ENCODE measurements around the gene PTPRZ1. TPM values are rescaled to one million over a fixed set of nuclear protein-coding genes. Genes with fewer than 3 reads are reported as not detected.

Gene PTPRZ1
- total RNA-seq, 2 donors from 2014 or later: 1.4 to 4.4 TPM

- no peaks in the 10 kb centered on the region for H3K4me1 ChIP-seq (replicated peaks)
- 67% methylated on average over 4 of the region's 4 CpGs for WGBS
Measured at GRCh38 chr7:121885166-121885920, 12.4 kb downstream of the PTPRZ1 start.

GRCh38 chr7:121887634-121888033 is 14.7 kb downstream of the PTPRZ1 start:
- H3K27ac ChIP-seq: no peak overlapping the region
- no peaks in the 10 kb centered on the region for H3K9me3 ChIP-seq
- TF ChIP-seq CTCF (IDR thresholded peaks at IDR 0.05) (no peak), POLR2A (IDR thresholded peaks at IDR 0.05) (no peak), POLR2AphosphoS5 (IDR thresholded peaks at IDR 0.05) (no peak)
- H3K4me3 ChIP-seq: no peak overlapping the region
- H3K36me3 ChIP-seq: no peaks in the 10 kb centered on the region
- intact Hi-C loops (cut with DNase I): no loop called here
- no peaks in the 10 kb centered on the region for H3K27me3 ChIP-seq (replicated peaks; ENCODE audit: insufficient read depth)
- WGBS: 89% methylated on average over 6 of the region's 6 CpGs
- DNase-seq (ENCODE audit: low spot score): no peak
- H3K4me1 ChIP-seq (replicated peaks): no peaks in the 10 kb centered on the region

More at GRCh38 chr7:121885166-121885920, 12.4 kb downstream of the PTPRZ1 start:
- no peak for DNase-seq (ENCODE audit: low spot score)
- Histone ChIP-seq H3K36me3 (no peaks in the 10 kb centered on the region), H3K4me3 (no peak overlapping the region), H3K9me3 (no peaks in the 10 kb centered on the region), H3K27ac (no peak overlapping the region), H3K27me3 (replicated peaks; ENCODE audit: insufficient read depth) (no peaks in the 10 kb centered on the region)
- TF ChIP-seq POLR2A (IDR thresholded peaks at IDR 0.05): no peak
- no peak for TF ChIP-seq CTCF (IDR thresholded peaks at IDR 0.05)
- no peak for TF ChIP-seq POLR2AphosphoS5 (IDR thresholded peaks at IDR 0.05)
- intact Hi-C loops (cut with DNase I): no loop called here

- 87% methylated on average over 2 of the region's 2 CpGs for WGBS
- intact Hi-C loops (cut with DNase I): no loop called here
- Histone ChIP-seq H3K4me1 (replicated peaks) (no peaks in the 10 kb centered on the region), H3K27me3 (replicated peaks; ENCODE audit: insufficient read depth) (no peaks in the 10 kb centered on the region), H3K9me3 (no peaks in the 10 kb centered on the region), H3K27ac (no peak overlapping the region), H3K36me3 (no peaks in the 10 kb centered on the region), H3K4me3 (no peak overlapping the region)
- no peak for DNase-seq (ENCODE audit: low spot score)
- TF ChIP-seq POLR2A (IDR thresholded peaks at IDR 0.05): no peak
- no peak for TF ChIP-seq CTCF (IDR thresholded peaks at IDR 0.05)
- no peak for TF ChIP-seq POLR2AphosphoS5 (IDR thresholded peaks at IDR 0.05)
Measured at GRCh38 chr7:121890833-121891232, 17.9 kb downstream of the PTPRZ1 start.

GRCh38 chr7:121891731-121892130 is 18.8 kb downstream of the PTPRZ1 start:
- no peaks in the 10 kb centered on the region for H3K4me1 ChIP-seq (replicated peaks)
- DNase-seq (ENCODE audit: low spot score): no peak
- H3K4me3 ChIP-seq: no peak overlapping the region
- TF ChIP-seq POLR2AphosphoS5 (IDR thresholded peaks at IDR 0.05): no peak
- TF ChIP-seq POLR2A (IDR thresholded peaks at IDR 0.05): no peak
- no peak for TF ChIP-seq CTCF (IDR thresholded peaks at IDR 0.05)
- H3K9me3 ChIP-seq: no peaks in the 10 kb centered on the region
- H3K27ac ChIP-seq: no peak overlapping the region
- no peaks in the 10 kb centered on the region for H3K36me3 ChIP-seq
- intact Hi-C loops (cut with DNase I): no loop called here
- no peaks in the 10 kb centered on the region for H3K27me3 ChIP-seq (replicated peaks; ENCODE audit: insufficient read depth)
- WGBS: 74% methylated on average over 2 of the region's 2 CpGs

GRCh38 chr7:121901026-121901425 is 28.1 kb downstream of the PTPRZ1 start:
- no peak for TF ChIP-seq POLR2A (IDR thresholded peaks at IDR 0.05)
- no peak for TF ChIP-seq CTCF (IDR thresholded peaks at IDR 0.05)
- TF ChIP-seq POLR2AphosphoS5 (IDR thresholded peaks at IDR 0.05): no peak
- no peaks in the 10 kb centered on the region for H3K9me3 ChIP-seq
- WGBS: 30% methylated on average over 2 of the region's 2 CpGs
- intact Hi-C loops (cut with DNase I): no loop called here
- H3K27ac ChIP-seq: no peak overlapping the region
- no peaks in the 10 kb centered on the region for H3K36me3 ChIP-seq
- no peaks in the 10 kb centered on the region for H3K27me3 ChIP-seq (replicated peaks; ENCODE audit: insufficient read depth)
- no peak overlapping the region for H3K4me3 ChIP-seq
- no peaks in the 10 kb centered on the region for H3K4me1 ChIP-seq (replicated peaks)
- DNase-seq (ENCODE audit: low spot score): no peak

All from prostate gland (tissue), 2 donors.